ENCODE results near the gene UNC13B.

DNA sequence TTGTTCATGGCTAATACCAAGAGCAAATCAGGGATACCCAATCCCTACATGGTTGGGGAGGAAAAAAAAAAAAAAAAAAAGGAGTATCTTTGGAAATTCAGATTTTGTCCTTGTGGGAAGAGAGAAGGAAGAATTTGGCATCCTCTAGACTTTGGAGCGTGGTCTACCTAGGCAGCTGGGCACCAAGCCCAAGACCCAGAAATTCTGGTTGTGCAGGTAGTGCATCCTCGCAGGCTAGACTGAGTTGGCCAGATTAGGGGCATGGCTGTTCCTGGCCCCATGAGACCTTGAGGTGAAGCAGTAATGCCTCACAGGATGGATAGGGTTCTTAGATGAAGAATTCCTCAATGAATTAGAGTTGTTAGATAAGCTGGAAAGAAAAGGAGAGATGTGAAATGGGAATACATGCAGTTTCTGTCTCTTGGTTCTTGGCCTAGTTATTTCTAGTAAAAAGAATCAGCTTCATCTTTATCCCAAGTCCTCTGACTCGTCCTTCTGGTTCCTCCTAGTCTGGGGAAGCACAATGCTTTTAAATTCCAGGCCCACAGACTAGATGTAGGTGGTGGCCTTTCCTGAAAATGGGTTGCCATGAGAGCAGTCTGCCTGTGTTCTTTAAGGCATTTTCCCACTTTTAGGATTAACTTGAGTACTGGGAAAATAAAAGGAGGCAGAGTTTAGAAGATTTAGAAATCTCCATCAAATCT is 187.6 kb downstream of the UNC13B start:
- TF ChIP-seq EZH2 (IDR thresholded peaks at IDR 0.05; ENCODE audit: low read depth, low read length, severe bottlenecking): no peak
- no peak for TF ChIP-seq POLR2AphosphoS5 (IDR thresholded peaks at IDR 0.05; ENCODE audit: low read depth, low read length)
- no peak for TF ChIP-seq CEBPB (IDR thresholded peaks at IDR 0.05; ENCODE audit: low read depth, low read length)
- no peak for TF ChIP-seq POLR2A (IDR thresholded peaks at IDR 0.05; ENCODE audit: control extremely low read depth in 1 of 2, low read depth in 2 of 2, low read length in 2 of 2)
- no peak for TF ChIP-seq EP300 (IDR thresholded peaks at IDR 0.05; ENCODE audit: borderline replicate concordance in 1 of 2, low read depth in 2 of 2, low read length in 2 of 2)
- TF ChIP-seq, protein P1, sequence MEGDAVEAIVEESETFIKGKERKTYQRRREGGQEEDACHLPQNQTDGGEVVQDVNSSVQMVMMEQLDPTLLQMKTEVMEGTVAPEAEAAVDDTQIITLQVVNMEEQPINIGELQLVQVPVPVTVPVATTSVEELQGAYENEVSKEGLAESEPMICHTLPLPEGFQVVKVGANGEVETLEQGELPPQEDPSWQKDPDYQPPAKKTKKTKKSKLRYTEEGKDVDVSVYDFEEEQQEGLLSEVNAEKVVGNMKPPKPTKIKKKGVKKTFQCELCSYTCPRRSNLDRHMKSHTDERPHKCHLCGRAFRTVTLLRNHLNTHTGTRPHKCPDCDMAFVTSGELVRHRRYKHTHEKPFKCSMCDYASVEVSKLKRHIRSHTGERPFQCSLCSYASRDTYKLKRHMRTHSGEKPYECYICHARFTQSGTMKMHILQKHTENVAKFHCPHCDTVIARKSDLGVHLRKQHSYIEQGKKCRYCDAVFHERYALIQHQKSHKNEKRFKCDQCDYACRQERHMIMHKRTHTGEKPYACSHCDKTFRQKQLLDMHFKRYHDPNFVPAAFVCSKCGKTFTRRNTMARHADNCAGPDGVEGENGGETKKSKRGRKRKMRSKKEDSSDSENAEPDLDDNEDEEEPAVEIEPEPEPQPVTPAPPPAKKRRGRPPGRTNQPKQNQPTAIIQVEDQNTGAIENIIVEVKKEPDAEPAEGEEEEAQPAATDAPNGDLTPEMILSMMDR (IDR thresholded peaks at IDR 0.05; ENCODE audit: control extremely low read depth in 1 of 3, insufficient read depth in 1 of 3, low read depth in 1 of 3, low read length in 3 of 3): no peak
- TF ChIP-seq BCL11A (IDR thresholded peaks at IDR 0.05; ENCODE audit: low read depth in 2 of 2, low read length in 2 of 2): no peak
- TF ChIP-seq, protein P2, sequence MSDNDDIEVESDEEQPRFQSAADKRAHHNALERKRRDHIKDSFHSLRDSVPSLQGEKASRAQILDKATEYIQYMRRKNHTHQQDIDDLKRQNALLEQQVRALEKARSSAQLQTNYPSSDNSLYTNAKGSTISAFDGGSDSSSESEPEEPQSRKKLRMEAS (IDR thresholded peaks at IDR 0.05): no peak
- TF ChIP-seq SIN3A (conservative IDR thresholded peaks at IDR 0.05 in 1 of 2, IDR thresholded peaks at IDR 0.05 in 1 of 2; ENCODE audit: low read depth in 1 of 2, low read length in 2 of 2): no peak
- TF ChIP-seq, protein P3, sequence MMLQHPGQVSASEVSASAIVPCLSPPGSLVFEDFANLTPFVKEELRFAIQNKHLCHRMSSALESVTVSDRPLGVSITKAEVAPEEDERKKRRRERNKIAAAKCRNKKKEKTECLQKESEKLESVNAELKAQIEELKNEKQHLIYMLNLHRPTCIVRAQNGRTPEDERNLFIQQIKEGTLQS (IDR thresholded peaks at IDR 0.05; ENCODE audit: insufficient read depth, low read depth, low read length): no peak
- TF ChIP-seq FOSL1 (IDR thresholded peaks at IDR 0.05; ENCODE audit: insufficient read depth, low read depth, low read length): no peak
- TF ChIP-seq KDM1A (IDR thresholded peaks at IDR 0.05; ENCODE audit: borderline replicate concordance, low read length): no peak
- no peak for TF ChIP-seq ASH2L (IDR thresholded peaks at IDR 0.05; ENCODE audit: low read length)
